Activated CD4-positive, CD25-positive, alpha-beta regulatory T cell (primary cell): Measurements from ENCODE around the gene FAM3C.

Experiments
- DNase-seq, 4 experiments: peaks; one replicate each; lab custom pipeline; 2025; lab: John Stamatoyannopoulos, UW

FAM3C gene

GRCh38 chr7:121376979-121377378, 19.1 kb downstream of the FAM3C start:
- DNase-seq: no peak

GRCh38 chr7:121373177-121373576, 22.9 kb downstream of the FAM3C start:
- DNase-seq: no peak

GRCh38 chr7:121372376-121373010, 23.6 kb downstream of the FAM3C start:
- no peak for DNase-seq

DNA sequence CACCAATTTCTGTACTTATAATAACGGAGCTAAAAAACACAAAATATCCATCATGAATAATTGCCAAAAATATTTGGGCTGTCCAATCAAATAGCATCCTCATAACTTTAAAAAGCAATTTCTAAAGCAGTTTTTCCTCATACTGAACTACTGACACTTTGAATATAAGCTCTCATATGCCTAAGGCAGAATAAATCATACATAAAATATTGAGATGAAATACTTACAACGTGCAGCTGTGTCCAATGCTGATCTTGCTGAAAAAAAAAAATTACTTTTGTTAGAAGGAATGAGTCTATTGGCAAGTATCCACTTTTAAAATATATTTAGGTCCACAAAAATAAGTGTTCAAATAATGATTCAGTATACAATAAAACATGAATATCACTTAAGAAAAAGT, 24.2 kb downstream of the FAM3C start:
- no peak for DNase-seq

DNA sequence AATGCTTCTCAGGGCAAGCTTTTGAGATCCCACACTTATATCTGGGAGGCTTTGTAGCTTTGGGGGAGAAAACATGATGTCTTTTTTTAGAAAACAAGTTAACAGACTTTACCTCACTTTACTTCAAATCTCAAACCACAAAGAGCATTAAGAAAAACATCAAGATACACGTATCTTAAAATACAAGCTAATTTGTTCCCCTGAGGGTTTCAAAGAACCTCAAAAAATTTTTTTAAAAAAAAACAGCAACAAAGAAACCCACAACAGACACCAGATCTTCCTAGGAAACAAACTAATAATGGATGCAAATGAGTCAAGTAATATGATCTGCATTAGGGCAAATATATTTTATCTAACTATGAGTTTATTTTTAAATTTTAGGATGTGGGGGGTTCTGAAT, 24.7 kb downstream of the FAM3C start:
- DNase-seq: no peak

GRCh38 chr7:121369462-121369861, 26.6 kb downstream of the FAM3C start:
- no peak for DNase-seq

DNA sequence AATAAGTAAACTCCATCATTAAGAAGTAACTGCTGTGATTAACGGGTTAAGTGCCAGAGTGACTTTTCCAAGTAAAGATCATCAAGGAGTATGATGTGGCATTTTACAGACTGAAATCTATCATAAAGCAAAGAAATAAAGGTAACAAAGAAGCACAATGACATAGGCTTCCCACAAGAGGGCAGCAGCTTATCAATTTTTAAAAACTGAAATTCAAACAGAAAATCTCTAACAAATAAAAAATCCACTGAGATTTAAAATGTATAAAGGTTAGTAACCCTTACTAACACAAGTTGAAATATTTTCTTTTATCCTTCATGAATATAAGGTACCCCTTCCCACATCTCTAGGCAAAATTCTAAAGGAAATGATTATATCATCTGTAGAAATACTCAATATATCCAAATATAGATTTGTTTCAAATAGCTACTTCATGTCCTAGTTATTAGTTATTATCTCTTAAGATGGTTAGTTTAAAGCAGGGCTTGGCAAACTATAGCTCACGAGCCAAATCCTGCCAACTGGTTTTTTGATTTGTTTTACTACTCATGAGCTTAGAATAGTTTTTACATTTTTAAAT, 29.2 kb downstream of the FAM3C start:
- no peak for DNase-seq

GRCh38 chr7:121360564-121360963, 35.5 kb downstream of the FAM3C start:
- no peak for DNase-seq

DNA sequence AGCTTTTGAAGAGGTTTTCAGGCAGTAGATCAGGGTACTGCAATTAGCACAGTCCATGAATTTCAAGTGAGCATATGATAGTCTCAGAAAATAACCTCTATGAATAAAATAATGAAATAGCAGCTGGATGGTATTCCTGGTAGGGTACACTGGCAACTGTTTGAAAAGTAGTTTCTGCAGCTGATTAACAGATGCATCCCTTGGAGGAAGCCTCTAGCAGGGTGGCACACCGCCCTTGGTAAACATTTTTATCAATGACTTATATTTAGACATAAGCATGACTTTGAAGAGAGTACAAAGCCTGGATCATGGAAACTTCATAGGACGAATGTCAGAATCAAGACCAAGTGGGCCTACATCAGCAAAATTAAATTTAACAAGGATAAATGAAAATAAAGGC, 40.5 kb downstream of the FAM3C start:
- DNase-seq: no peak

DNA sequence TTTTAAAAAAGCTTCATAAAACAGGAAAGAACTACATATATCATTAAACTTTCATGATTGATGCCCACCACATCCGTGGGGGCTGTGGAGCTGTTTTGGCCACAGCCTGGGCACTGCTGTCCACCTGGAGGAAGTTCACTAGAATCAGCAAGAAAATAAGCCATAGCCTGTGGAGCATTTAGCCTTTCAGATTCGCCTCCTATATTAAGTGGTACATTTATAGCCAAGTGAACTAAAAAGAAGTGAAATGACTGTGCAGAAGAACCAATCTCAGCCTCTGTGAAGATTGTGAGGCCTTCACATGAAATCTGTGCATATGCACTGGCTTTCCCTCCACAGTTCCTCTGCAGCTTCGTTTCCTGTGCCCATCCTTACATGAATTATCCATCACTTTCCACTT, 43.8 kb downstream of the FAM3C start:
- no peak for DNase-seq

GRCh38 chr7:121351682-121352081, 44.4 kb downstream of the FAM3C start:
- DNase-seq: no peak

DNA sequence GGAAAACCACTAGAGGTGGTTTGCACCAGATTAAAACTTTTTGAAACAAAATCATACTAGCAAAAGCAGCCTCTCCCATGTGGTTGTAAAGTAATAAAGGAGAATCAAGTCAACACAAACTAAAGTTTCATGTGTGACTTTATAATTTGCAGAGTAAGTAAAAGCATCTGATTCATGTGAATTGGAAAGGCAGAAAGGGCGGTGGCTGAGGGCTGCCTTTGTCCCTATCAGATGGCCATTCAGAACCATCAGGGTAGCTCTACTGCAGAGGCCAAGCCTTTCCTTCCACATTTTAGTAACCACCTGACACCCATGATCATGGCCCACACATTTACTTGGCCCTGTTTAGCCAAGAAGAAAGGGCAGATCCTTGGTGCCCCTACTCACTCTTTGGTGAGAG, 51.6 kb downstream of the FAM3C start:
- DNase-seq: no peak

DNA sequence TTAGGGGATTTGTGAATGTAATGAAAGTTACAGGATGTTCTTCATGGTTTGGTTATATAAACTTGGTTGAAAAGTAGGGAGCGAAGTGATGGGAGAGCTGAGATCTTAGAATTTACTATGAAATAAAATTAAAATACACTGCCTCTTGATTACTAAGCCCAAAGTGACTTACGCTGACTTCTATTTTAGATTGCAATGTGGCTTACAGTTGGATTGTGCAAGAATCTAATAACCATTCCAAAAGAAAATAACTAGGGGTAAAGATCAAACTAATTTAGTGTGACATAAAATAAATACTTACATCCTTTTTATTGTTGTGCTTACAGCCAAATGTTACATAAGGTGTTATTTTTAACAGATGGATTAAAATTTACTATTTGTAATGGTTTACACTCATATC, 52.0 kb downstream of the FAM3C start:
- DNase-seq: no peak

DNA sequence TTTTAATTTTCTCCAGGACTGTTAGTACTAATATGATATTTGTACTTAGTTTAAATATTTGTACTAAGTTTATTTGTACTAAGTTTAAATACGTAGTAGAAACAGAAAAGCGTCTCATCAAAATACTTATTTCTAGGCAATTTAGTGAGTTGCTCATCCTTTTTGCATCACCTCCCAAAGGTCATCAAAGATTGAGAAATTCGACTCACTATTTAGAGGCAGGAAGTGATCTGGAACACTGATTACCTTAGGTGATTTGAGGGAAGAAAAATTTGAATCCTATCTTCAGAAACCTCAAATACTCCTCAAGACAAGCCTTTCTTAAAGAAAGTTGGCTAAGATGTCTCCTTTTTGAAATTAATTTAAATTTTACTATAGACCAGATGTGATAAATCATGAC, 52.8 kb downstream of the FAM3C start:
- DNase-seq: no peak

DNA sequence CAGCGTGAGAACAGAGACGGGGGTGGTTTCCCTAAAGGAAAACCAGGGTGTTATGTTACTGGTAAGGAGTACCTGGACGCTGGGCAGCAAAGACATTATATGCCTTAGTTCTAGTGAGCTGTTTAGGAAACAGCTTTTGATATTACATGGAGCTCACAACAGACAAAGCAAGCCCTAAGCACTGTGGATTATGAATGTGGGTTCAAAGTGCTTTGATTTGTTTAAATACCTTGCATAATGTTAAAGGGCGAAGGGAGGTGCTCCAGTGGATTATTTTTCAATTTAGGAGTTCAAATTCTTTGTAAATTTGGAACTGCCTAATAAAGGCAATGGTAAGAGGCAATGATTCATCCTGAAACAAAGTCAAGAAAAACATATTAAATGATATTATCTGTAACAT, 53.5 kb downstream of the FAM3C start:
- DNase-seq: no peak

DNA sequence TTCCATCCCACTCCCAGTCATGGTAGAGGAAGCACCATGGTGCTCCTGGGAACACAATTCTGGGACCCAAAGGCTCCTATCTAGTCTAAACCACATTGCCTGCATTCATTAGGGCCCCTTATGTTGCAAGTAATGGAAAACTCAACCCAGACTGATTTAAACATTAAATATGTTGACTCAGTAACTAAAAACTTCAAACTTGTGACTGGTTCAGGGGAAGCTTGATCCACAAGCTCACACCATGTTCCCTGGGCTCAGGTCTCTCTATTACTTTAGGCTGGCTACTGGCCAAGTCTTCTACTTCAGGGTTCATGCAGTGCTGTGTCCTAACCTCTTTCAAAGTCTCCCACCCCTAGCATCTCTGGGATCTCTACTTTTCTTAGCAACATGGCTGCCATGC, 54.2 kb downstream of the FAM3C start:
- DNase-seq: no peak

DNA sequence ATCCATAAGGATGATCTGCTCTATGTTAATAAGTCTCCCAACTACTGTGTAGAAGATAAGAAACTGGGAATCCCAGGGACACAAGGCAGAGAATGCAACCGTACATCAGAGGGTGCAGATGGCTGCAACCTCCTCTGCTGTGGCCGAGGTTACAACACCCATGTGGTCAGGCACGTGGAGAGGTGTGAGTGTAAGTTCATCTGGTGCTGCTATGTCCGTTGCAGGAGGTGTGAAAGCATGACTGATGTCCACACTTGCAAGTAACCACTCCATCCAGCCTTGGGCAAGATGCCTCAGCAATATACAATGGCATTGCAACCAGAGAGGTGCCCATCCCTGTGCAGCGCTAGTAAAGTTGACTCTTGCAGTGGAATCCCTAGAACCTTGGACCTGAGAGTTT, 57.0 kb downstream of the FAM3C start:
- no peak for DNase-seq

- no peak for DNase-seq
Measured at GRCh38 chr7:121337398-121337797, 58.7 kb downstream of the FAM3C start.

- DNase-seq: no peak
Measured at GRCh38 chr7:121336579-121336978, 59.5 kb downstream of the FAM3C start.

DNA sequence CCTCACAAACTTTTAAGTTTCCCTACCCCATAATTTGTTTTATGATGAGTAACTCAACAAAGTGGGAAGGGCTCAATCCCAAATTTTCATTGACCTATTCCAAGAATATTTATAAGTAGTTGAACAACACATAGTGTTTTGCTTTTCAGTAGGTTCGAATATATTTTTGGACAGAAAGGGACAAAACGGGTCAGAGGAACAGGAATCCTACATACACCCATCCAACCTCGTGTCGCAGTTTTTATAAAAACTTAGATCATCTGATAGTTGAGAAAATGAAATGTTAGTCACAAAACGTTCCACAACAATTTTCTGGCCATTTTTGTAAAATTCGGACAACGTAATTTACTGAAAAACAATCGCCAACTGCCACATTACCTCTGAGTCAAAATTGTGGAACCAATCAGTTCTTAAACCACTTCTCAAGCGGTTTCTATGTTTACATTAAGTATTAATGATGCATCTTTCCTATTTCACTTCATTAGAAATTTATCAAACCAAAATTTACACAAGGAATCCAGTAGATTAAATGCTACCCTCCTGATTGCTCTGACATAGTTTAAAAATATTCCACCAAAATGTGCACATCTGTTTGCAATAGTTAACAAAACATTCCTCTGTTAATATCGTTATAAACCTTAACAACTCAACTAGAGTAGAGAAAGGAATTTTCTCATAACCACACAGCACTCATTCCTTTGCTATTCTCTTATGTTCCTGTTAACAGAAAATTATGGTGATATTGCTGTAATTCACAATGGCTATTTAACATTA, 61.0 kb downstream of the FAM3C start:
- no peak for DNase-seq

DNA sequence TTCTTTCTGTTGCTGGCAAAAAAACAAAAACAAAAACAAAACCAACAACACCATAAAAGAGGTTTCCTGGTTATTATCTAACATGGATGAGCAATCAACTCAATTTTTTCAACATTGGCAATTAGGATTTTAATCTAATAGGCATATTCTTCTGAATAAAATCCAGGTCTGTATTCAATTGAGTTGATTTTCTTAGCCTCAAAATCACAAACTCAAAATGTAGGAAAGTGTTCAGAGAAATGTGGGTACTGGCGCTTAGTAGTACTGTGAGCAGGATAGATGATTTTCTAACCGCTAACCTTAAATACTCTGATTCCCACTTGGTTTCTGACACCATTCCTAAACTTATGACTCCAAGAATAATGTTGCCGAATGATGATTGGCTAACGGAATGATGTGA, 61.7 kb downstream of the FAM3C start:
- no peak for DNase-seq

DNA sequence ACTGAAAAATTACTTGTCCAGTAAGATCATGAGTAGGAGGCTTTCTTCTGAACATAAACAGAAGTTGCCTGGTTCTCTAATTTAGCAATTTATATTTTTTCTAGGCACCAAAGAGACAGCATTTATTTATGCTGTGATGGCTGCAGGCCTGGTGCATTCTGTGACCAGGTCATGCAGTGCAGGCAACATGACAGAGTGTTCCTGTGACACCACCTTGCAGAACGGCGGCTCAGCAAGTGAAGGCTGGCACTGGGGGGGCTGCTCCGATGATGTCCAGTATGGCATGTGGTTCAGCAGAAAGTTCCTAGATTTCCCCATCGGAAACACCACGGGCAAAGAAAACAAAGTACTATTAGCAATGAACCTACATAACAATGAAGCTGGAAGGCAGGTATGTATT, 64.5 kb downstream of the FAM3C start:
- DNase-seq: no peak

DNA sequence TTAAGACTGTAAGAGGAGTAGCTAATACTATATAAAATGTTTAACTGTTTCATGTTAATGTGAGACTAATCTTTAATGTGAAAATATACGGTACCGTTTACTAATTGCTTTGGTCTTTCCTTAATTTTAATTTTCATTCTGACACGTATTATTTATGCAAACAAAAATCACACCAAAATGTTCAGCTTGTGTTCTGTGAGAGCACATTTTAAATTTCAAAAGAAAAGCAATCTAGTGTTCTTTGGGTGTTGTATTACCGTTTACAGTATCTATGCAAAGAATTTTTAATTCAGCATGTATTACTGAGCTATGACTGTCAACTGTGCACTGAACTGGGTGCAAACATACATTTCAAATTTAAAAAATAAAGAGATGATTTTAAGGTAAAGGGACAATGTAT, 65.1 kb downstream of the FAM3C start:
- DNase-seq: no peak
